Endodermal cell (in vitro differentiated cells): ENCODE results near the gene MORN4. TPM values are rescaled to one million over a fixed set of nuclear protein-coding genes. Genes with fewer than 3 reads are reported as not detected.

Experiments used
- DNase-seq: peaks from one replicate; pipeline ENCODE4 v3.0.0-alpha.2; 2017
- H3K27ac ChIP-seq: 2 replicates; pipeline ENCODE4 v1.5.1; 2013; ENCODE audit warnings: mild to moderate bottlenecking, low read depth, low read length, moderate library complexity
- H3K27me3 ChIP-seq: 2 replicates; pipeline ENCODE4 v1.6.1; 2013; ENCODE audit warnings: mild to moderate bottlenecking, low read length, moderate library complexity; ENCODE audit not compliant: insufficient read depth, control insufficient read depth, poor library complexity, severe bottlenecking
- H3K36me3 ChIP-seq: 2 replicates; pipeline ENCODE4 v1.7.0; 2013; ENCODE audit warnings: mild to moderate bottlenecking, low read length, moderate library complexity; ENCODE audit not compliant: control insufficient read depth, insufficient read depth
- H3K4me1 ChIP-seq: one replicate; pipeline ENCODE4 v1.7.0; 2013; ENCODE audit warnings: low read length; ENCODE audit not compliant: control insufficient read depth, insufficient read depth
- H3K4me3 ChIP-seq: 2 replicates; pipeline ENCODE4 v1.5.1; 2013; ENCODE audit warnings: mild to moderate bottlenecking, low read length, moderate library complexity
- H3K9ac ChIP-seq: 2 replicates; pipeline ENCODE4 v1.6.1; 2013; ENCODE audit warnings: mild to moderate bottlenecking, low read length, moderate library complexity; ENCODE audit not compliant: poor library complexity, severe bottlenecking; ENCODE audit errors: extremely low read depth
- H3K9me3 ChIP-seq: 2 replicates; pipeline ENCODE4 v1.6.1; 2013; ENCODE audit warnings: mild to moderate bottlenecking, low read length, moderate library complexity; ENCODE audit not compliant: control insufficient read depth
- H3K27ac Mint-ChIP-seq: 2 replicates; pipeline ENCODE4 v1.8.0; 2020; ENCODE audit warnings: mixed read lengths
- H3K27me3 Mint-ChIP-seq: 2 replicates; pipeline ENCODE4 v1.8.0; 2021; ENCODE audit warnings: mild to moderate bottlenecking, mixed read lengths; ENCODE audit not compliant: insufficient read depth
- H3K36me3 Mint-ChIP-seq: 2 replicates; pipeline ENCODE4 v1.8.0; 2020; ENCODE audit warnings: low read depth, mixed read lengths
- H3K4me1 Mint-ChIP-seq: 2 replicates; pipeline ENCODE4 v1.8.0; 2020; ENCODE audit warnings: mixed read lengths
- H3K4me3 Mint-ChIP-seq: 2 replicates; pipeline ENCODE4 v1.8.0; 2020; ENCODE audit warnings: mild to moderate bottlenecking, moderate library complexity, mixed read lengths
- H3K9me3 Mint-ChIP-seq: 2 replicates; pipeline ENCODE4 v1.8.0; 2020; ENCODE audit warnings: mild to moderate bottlenecking, mixed read lengths
- CTCF ChIP-seq: fragments of 200-600 bp; sonication (generic); conservative IDR thresholded peaks from 2 replicates; pipeline ENCODE4 v1.5.0; 2021; ENCODE audit warnings: antibody characterized with exemption, mild to moderate bottlenecking
- WGBS, 2 experiments: methylation state at CpG; one replicate each; pipeline versions ENCODE4 v1.1.5 to v1.1.7; 2013; ENCODE audit warnings: missing lambda C conversion rate in 2 of 2, mixed read lengths in 1 of 2; ENCODE audit not compliant: insufficient coverage in 1 of 2, insufficient read length in 1 of 2; 5-methylcytosine and 5-hydroxymethylcytosine counted together
- total RNA-seq, 2 donors: library from RNA; stranded (reverse); fragmentation: NEBNext Ultra II Directional in 1 of 2; extraction: Animal tissue kit (Norgen Biotek cat#: 25700) in 1 of 2; gene quantifications; 2 replicates in 1 of 2; 3 replicates in 1 of 2; pipeline ENCODE4 v1.2.1, GENCODE V29; 2021

MORN4 gene
- total RNA-seq, 2 donors from 2014 or later: 19.0 to 21.3 TPM

- Mint-ChIP-seq H3K4me1 (no peaks in the 10 kb centered on the region), H3K27me3 (no peaks in the 10 kb centered on the region), H3K9me3 (no peaks in the 10 kb centered on the region), H3K4me3 (no peak overlapping the region), H3K36me3 (no peaks in the 10 kb centered on the region), H3K27ac (no peak overlapping the region)
- Histone ChIP-seq H3K27ac (no peak overlapping the region), H3K9me3 (no peaks in the 10 kb centered on the region), H3K9ac (no peak overlapping the region), H3K36me3 (no peaks in the 10 kb centered on the region), H3K4me1 (no peaks in the 10 kb centered on the region), H3K4me3 (no peak overlapping the region), H3K27me3 (no peaks in the 10 kb centered on the region)
- TF ChIP-seq CTCF: no peak
- DNase-seq: no peak
- WGBS, 2 experiments: 90 to 93% methylated on average over 3 to 4 of the region's 4 CpGs
Measured at GRCh38 chr10:97593421-97593820, 39.9 kb downstream of the MORN4 start.

GRCh38 chr10:97590748-97591495 lies 42.4 kb downstream of the MORN4 start:
- no peak for DNase-seq
- TF ChIP-seq CTCF: no peak
- H3K27me3 Mint-ChIP-seq: no peaks in the 10 kb centered on the region

GRCh38 chr10:97590082-97590747 lies 43.1 kb downstream of the MORN4 start:
- no peak overlapping the region for H3K4me3 Mint-ChIP-seq
- Histone ChIP-seq H3K4me1 (no peaks in the 10 kb centered on the region), H3K4me3 (no peak overlapping the region), H3K9me3 (no peaks in the 10 kb centered on the region), H3K27me3 (no peaks in the 10 kb centered on the region), H3K9ac (no peak overlapping the region), H3K36me3 (no peaks in the 10 kb centered on the region), H3K27ac (no peak overlapping the region)
- no peaks in the 10 kb centered on the region for H3K4me1 Mint-ChIP-seq
- no peak for DNase-seq
- no peak overlapping the region for H3K27ac Mint-ChIP-seq
- 93% methylated on average over 10 to 15 of the region's 15 CpGs for WGBS, 2 experiments
- H3K27me3 Mint-ChIP-seq: no peaks in the 10 kb centered on the region
- H3K36me3 Mint-ChIP-seq: no peaks in the 10 kb centered on the region
- H3K9me3 Mint-ChIP-seq: no peaks in the 10 kb centered on the region
- TF ChIP-seq CTCF: no peak

More at GRCh38 chr10:97590748-97591495, 42.4 kb downstream of the MORN4 start:
- Histone ChIP-seq H3K4me3 (no peak overlapping the region), H3K9me3 (no peaks in the 10 kb centered on the region), H3K27ac (no peak overlapping the region), H3K4me1 (no peaks in the 10 kb centered on the region), H3K9ac (no peak overlapping the region), H3K27me3 (no peaks in the 10 kb centered on the region), H3K36me3 (no peaks in the 10 kb centered on the region)
- Mint-ChIP-seq H3K4me1 (no peaks in the 10 kb centered on the region), H3K36me3 (no peaks in the 10 kb centered on the region), H3K9me3 (no peaks in the 10 kb centered on the region), H3K27ac (no peak overlapping the region), H3K4me3 (no peak overlapping the region)
- WGBS, 2 experiments: 90 to 98% methylated on average over 3 to 5 of the region's 5 CpGs
